H9 (cell line): ENCODE results near the gene AVL9. TPM values are rescaled to one million over a fixed set of nuclear protein-coding genes. Genes with fewer than 3 reads are reported as not detected.

ENCODE experiments used
- DNase-seq: peaks from one replicate; pipeline ENCODE4 v3.0.0-alpha.2; 2017
- H2AFZ ChIP-seq: one replicate; pipeline ENCODE4 v1.6.1; 2013; ENCODE audit warnings: mild to moderate bottlenecking, low read length, control low read depth, moderate library complexity
- H2AK5ac ChIP-seq: 2 replicates; pipeline ENCODE4 v1.6.1; 2013; ENCODE audit warnings: low read length, control low read depth, mixed read lengths; ENCODE audit not compliant: insufficient read length
- H2BK120ac ChIP-seq: one replicate; pipeline ENCODE4 v1.6.1; 2013; ENCODE audit warnings: low read depth, mild to moderate bottlenecking, low read length, control low read depth, inconsistent platforms; ENCODE audit not compliant: poor library complexity, severe bottlenecking
- H2BK12ac ChIP-seq: 2 replicates; pipeline ENCODE4 v1.6.1; 2013; ENCODE audit warnings: low read length, control low read depth, mixed read lengths, low read depth; ENCODE audit not compliant: insufficient read length
- H2BK15ac ChIP-seq: 2 replicates; pipeline ENCODE4 v1.6.1; 2013; ENCODE audit warnings: low read depth, low read length, control low read depth
- H2BK20ac ChIP-seq: one replicate; pipeline ENCODE4 v1.6.1; 2013; ENCODE audit warnings: low read depth, mild to moderate bottlenecking, low read length, control low read depth, inconsistent platforms; ENCODE audit not compliant: poor library complexity, severe bottlenecking
- H2BK5ac ChIP-seq: 2 replicates; pipeline ENCODE4 v1.6.1; 2013; ENCODE audit warnings: low read length, control low read depth, mixed read lengths; ENCODE audit not compliant: insufficient read length
- H3K14ac ChIP-seq: 2 replicates; pipeline ENCODE4 v1.6.1; 2013; ENCODE audit warnings: low read length, control low read depth; ENCODE audit not compliant: insufficient read depth
- H3K18ac ChIP-seq: 2 replicates; pipeline ENCODE4 v1.6.1; 2013; ENCODE audit warnings: low read depth, mild to moderate bottlenecking, mixed read lengths, low read length, control low read depth; ENCODE audit not compliant: insufficient read length
- H3K23ac ChIP-seq: 2 replicates; pipeline ENCODE4 v1.6.1; 2013; ENCODE audit warnings: low read length, control low read depth, mixed read lengths, low read depth; ENCODE audit not compliant: insufficient read length
- H3K23me2 ChIP-seq: 2 replicates; pipeline ENCODE4 v1.6.1; 2013; ENCODE audit warnings: low read depth, mild to moderate bottlenecking, mixed read lengths, low read length, control low read depth; ENCODE audit not compliant: insufficient read length, poor library complexity, severe bottlenecking
- H3K27ac ChIP-seq: 2 replicates; pipeline ENCODE4 v1.5.1; 2013; ENCODE audit warnings: low read length, control low read depth, mixed read lengths, low read depth; ENCODE audit not compliant: insufficient read length
- H3K27me3 ChIP-seq: 2 replicates; pipeline ENCODE4 v1.6.1; 2013; ENCODE audit warnings: low read length, control low read depth, inconsistent platforms; ENCODE audit not compliant: insufficient read depth
- H3K4ac ChIP-seq: 2 replicates; pipeline ENCODE4 v1.6.1; 2013; ENCODE audit warnings: low read depth, mild to moderate bottlenecking, control low read depth, inconsistent platforms, low read length, moderate library complexity
- H3K4me1 ChIP-seq: 2 replicates; pipeline ENCODE4 v1.6.1; 2013; ENCODE audit warnings: low read length, control low read depth, inconsistent platforms; ENCODE audit not compliant: insufficient read depth
- H3K4me2 ChIP-seq: 2 replicates; pipeline ENCODE4 v1.6.1; 2013; ENCODE audit warnings: low read length, control low read depth, mixed read lengths; ENCODE audit not compliant: insufficient read length, insufficient read depth
- H3K56ac ChIP-seq: 2 replicates; pipeline ENCODE4 v1.6.1; 2013; ENCODE audit warnings: low read depth, mild to moderate bottlenecking, mixed read lengths, low read length, control low read depth; ENCODE audit not compliant: insufficient read length
- H3K79me1 ChIP-seq: 2 replicates; pipeline ENCODE4 v1.6.1; 2013; ENCODE audit warnings: low read depth, mild to moderate bottlenecking, moderate library complexity, low read length, control low read depth, inconsistent platforms; ENCODE audit not compliant: insufficient read depth, poor library complexity, severe bottlenecking
- H3K79me2 ChIP-seq: 2 replicates; pipeline ENCODE4 v1.6.1; 2013; ENCODE audit warnings: low read length, control low read depth, inconsistent platforms; ENCODE audit not compliant: insufficient read depth
- H3K9ac ChIP-seq: 2 replicates; pipeline ENCODE4 v1.6.1; 2013; ENCODE audit warnings: low read length, control low read depth, mixed read lengths; ENCODE audit not compliant: insufficient read length; ENCODE audit errors: extremely low read depth
- H3K9me3 ChIP-seq: one replicate; pipeline ENCODE4 v1.6.1; 2013; ENCODE audit warnings: low read depth, low read length, inconsistent platforms; ENCODE audit not compliant: control insufficient read depth
- H3T11ph ChIP-seq: one replicate; pipeline ENCODE4 v1.6.1; 2013; ENCODE audit warnings: mild to moderate bottlenecking, low read length, control low read depth, inconsistent platforms
- H4K20me1 ChIP-seq: one replicate; pipeline ENCODE4 v1.6.1; 2013; ENCODE audit not compliant: control insufficient read depth, insufficient read length, insufficient read depth
- H4K5ac ChIP-seq: 2 replicates; pipeline ENCODE4 v1.6.1; 2013; ENCODE audit warnings: low read depth, mild to moderate bottlenecking, mixed read lengths, low read length, control low read depth; ENCODE audit not compliant: insufficient read length
- H4K8ac ChIP-seq: replicated peaks from 2 replicates; pipeline ENCODE4 v1.6.1; 2013; ENCODE audit warnings: low read length, control low read depth, mixed read lengths, low read depth; ENCODE audit not compliant: insufficient read length
- H4K91ac ChIP-seq: 2 replicates; pipeline ENCODE4 v1.6.1; 2013; ENCODE audit warnings: low read depth, mild to moderate bottlenecking, moderate library complexity, mixed read lengths, low read length, control low read depth; ENCODE audit not compliant: insufficient read length
- H3K27ac Mint-ChIP-seq, 3 experiments: 2 replicates in 2 of 3; 3 replicates in 1 of 3; pipeline ENCODE4 v1.8.0; 2020 to 2021; ENCODE audit warnings: mixed read lengths in 3 of 3, mild to moderate bottlenecking in 1 of 3, moderate library complexity in 1 of 3
- H3K27me3 Mint-ChIP-seq: 2 replicates; pipeline ENCODE4 v1.8.0; 2021; ENCODE audit warnings: low read depth, mild to moderate bottlenecking, moderate library complexity, mixed read lengths
- H3K36me3 Mint-ChIP-seq, 3 experiments: 2 replicates in 2 of 3; 3 replicates in 1 of 3; pipeline ENCODE4 v1.8.0; 2020 to 2021; ENCODE audit warnings: low read depth in 3 of 3, mixed read lengths in 3 of 3; ENCODE audit not compliant: insufficient read depth in 1 of 3
- H3K4me1 Mint-ChIP-seq, 2 experiments: 2 replicates each; pipeline ENCODE4 v1.8.0; 2020; ENCODE audit warnings: mixed read lengths in 2 of 2
- H3K4me3 Mint-ChIP-seq, 2 experiments: 2 replicates in 1 of 2; 3 replicates in 1 of 2; pipeline ENCODE4 v1.8.0; 2020 to 2021; ENCODE audit warnings: mild to moderate bottlenecking in 2 of 2, mixed read lengths in 2 of 2, moderate library complexity in 1 of 2
- H3K9me3 Mint-ChIP-seq, 2 experiments: 2 replicates in 1 of 2; 3 replicates in 1 of 2; pipeline ENCODE4 v1.8.0; 2020; ENCODE audit warnings: mild to moderate bottlenecking in 2 of 2, mixed read lengths in 2 of 2, moderate library complexity in 1 of 2
- CTCF ChIP-seq: fragments of 200-600 bp; sonication (generic); conservative IDR thresholded peaks from 3 replicates; pipeline ENCODE4 v1.8.0; 2021; ENCODE audit warnings: antibody characterized with exemption, mild to moderate bottlenecking
- WGBS: extraction: QIAGEN DNeasy Blood & Tissue Kit; methylation state at CpG from one replicate; pipeline ENCODE4 v1.1.7; 2013; ENCODE audit warnings: missing lambda C conversion rate, low lambda C conversion rate, mixed read lengths; ENCODE audit not compliant: insufficient read length; ENCODE audit errors: extremely low coverage; 5-methylcytosine and 5-hydroxymethylcytosine counted together
- total RNA-seq: library from RNA; stranded (reverse); gene quantifications from 2 replicates; pipeline ENCODE4 v1.2.1, GENCODE V29; 2021

AVL9 gene
- total RNA-seq, 1 experiment from 2014 or later = 38.7 TPM

DNA sequence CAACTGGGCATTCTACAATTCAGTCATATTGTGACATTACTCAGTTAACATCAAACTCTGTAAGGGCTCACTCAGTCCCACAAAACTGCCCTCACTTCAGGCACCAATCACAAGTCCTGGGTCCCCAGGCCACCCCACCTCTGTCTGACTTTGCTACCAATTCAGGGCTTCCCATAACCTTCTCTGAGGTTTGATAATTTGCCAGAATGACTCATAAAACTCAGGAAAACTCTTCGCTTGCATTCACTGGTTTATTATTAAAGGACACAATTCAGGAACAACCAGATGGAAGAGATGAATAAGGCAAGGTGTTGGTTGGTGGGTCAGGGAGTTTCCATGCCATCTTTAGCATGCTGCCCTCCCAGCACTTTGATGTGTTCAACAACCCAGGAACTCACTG is 41.3 kb downstream of the AVL9 start:
- Mint-ChIP-seq H3K9me3 (no peaks in the 10 kb centered on the region), H3K4me1 (peaks cover 7 to 10% of the 10 kb centered on the region in 2 experiments), H3K27me3 (no peaks in the 10 kb centered on the region), H3K4me3 (no peak overlapping the region), H3K27ac (no peak overlapping the region), H3K36me3 (no peaks in the 10 kb centered on the region; a peak in 2 of 7 replicates)
- Histone ChIP-seq H3K18ac (no peak overlapping the region), H3K9me3 (no peaks in the 10 kb centered on the region), H2BK120ac (no peak overlapping the region), H2BK20ac (no peak overlapping the region), H4K20me1 (no peaks in the 10 kb centered on the region), H3K23me2 (no peaks in the 10 kb centered on the region), H4K5ac (no peak overlapping the region), H3K27ac (no peak overlapping the region), H3K27me3 (no peaks in the 10 kb centered on the region), H3K9ac (no peak overlapping the region), H3K23ac (no peak overlapping the region), H3K4me2 (no peak overlapping the region), H3K4me1 (peaks cover 7% of the 10 kb centered on the region; the same call in 1 of the 2 replicates), H3K4ac (no peak overlapping the region), H3K56ac (no peak overlapping the region), H4K91ac (no peak overlapping the region), H3K79me1 (no peaks in the 10 kb centered on the region), H3K79me2 (peaks cover 2% of the 10 kb centered on the region; the same call in 1 of the 2 replicates), H2AFZ (no peak overlapping the region), H3T11ph (no peak overlapping the region), H4K8ac (no peak overlapping the region), H2BK5ac (no peak overlapping the region), H3K14ac (no peak overlapping the region), H2BK15ac (no peak overlapping the region), H2BK12ac (no peak overlapping the region), H2AK5ac (no peak overlapping the region)
- DNase-seq = no peak
- no peak for TF ChIP-seq CTCF
- WGBS = no CpG with 5 or more reads among the region's 1 CpG
